ENCODE measurements around the gene EIF2AK2. TPM values are rescaled to one million over a fixed set of nuclear protein-coding genes. Genes with fewer than 3 reads are reported as not detected.

The EIF2AK2 gene
- total RNA-seq, 1 donor from 2014 or later: 31.2 TPM

DNA sequence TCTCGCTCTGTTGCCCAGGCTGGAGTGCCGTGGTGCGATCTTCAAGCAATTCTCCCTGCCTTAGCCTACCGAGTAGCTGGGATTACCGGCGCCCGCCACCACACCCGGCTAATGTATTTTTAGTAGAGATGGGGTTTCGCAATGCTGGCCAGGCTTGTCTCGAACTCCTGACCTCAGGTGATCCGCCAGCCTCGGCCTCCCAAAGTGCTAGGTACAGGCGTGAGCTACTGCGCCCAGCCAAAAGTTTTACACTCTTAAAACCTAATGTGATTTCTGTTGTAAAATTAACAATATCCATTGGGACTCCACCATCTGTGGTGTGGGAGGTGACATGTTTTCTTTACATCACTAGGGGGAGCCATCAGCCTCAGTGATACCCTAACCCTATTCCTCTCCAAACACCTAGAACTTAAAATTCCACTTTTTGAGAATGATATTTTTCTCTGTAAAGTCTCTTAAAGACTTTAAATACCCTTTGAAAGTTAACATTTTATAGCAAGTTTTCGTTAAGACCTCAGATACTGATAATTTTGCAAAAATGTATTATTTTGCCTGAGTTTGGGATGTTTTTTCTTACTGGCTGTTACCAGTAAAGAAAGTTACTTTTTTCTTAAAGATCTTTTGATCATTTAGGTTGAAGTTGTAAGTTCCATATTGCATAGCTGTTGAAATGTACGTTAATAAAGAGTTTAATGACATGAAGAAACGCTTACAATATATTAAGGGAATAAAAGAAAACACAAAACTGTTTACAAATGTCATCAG lies 11.6 kb upstream of the EIF2AK2 start:
- DNase-seq: peak; percentile 33

DNA sequence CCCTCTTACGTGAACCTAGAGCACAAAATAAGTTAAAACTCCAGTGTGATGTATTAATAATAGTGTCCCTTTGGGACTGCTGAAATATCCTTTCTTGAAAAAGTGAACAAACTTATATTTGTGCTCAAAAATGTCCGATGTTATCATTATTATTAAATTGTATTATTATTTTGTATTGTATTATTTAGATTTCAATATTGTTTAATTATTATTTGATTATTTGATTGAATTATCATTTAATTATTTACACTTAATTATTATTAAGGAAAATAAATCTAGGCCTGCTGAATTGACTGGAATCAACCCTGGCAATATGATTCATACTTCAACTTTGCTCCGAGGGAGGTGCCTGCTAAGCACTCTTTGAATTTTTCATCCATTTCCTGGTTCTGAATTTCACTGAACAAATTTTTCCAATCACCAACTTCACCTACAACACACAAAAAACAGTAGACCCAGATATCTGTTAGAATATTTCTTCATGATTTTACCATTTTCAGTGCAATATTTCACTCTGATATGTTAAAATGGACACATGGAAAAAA lies 10.9 kb upstream of the EIF2AK2 start:
- DNase-seq: no peak

DNA sequence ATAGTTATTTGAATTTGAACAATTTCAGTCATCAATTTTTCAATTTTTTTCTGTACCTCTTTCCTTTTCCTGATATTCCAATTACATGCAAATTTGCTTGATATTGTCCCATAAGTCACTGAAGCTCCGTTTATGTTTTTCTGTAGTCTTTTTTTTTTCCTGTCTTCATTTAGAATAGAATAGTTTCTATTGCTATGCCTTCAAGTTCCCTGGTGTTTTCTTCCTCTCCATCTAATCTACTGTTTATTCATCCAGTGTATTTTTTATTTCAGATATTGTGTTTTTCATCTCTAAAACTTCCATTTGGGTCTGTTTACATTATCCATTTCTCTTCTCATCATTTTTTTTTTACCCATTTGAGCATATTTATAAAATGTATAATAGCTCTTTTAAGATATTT lies 8.0 kb upstream of the EIF2AK2 start:
- no peak for DNase-seq

DNA sequence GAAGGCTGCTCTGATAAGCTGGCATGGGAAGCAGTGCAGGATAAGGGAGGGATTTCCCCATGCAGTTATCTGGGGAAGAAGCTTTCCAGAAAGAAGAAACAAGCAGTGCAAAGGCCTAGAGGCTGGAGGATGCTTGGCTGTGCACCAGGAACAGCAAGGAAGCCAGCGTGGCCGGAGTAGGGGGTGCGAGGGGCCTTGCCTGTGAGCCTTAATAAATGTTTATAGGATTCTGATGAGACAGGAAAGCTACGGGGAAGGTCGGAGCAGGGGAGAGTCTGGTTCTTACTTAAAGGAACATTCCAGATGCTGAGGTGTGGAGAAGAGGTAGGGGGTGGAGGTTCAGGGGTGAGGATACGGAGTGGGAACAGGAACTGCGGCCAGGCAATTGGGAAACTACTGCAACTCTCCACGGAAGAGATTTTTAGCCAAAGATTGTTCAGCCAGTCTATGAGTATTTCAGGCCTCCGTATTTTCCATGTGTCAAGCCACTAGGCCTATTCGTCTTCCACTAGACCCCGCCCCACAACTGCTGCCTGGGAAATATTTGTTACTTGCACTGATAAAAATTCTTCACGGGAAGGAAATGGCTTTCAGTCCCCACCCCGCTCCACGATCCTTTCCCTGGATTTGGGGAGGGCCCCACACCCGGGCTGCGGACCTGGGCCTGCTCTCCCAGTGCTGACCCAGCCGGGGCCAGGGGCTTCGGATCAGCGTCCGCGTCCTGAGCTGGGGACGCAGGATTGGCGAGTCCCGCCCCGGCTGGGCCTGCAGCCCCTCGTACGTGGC lies 516 bp downstream of the EIF2AK2 start:
- peak; percentile 75 for DNase-seq

DNA sequence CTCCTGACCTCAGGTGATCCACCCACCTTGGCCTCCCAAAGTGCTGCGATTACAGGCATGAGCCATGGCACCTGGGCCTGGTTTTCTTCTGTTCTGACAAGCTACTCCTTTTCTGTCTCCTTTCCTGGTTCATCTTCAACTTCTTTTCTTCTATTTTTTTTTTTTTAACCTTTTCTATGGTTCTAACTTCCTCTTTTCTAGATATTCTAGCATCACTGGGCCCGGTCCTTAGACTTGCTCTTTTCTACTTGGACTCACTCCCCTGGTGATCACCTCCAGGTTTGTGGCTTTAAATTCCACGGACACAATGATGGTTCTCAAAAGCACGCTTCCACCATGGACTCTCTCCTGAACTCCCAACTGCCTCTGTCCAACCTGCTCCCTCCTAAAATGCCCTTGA lies 2.0 kb downstream of the EIF2AK2 start:
- DNase-seq: no peak

DNA sequence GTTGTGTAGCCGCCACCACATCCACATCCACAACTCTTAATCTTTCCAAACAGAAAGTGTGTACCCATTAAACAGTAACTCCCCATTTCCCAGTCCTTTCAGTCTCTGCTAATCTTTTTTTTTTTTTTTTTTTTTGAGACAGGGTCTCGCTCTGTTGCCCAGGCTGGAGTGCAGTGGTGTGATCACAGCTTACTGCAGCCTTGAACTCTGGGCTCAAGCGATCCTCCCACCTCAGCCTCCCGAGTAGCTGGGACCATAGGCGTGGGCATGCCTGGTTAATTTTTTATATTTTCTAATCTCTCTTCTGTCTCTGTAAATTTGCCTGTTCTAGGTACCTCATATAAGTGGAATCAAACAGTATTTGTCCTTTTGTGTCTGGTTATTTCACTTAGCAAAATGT lies 3.6 kb downstream of the EIF2AK2 start:
- DNase-seq: no peak

DNA sequence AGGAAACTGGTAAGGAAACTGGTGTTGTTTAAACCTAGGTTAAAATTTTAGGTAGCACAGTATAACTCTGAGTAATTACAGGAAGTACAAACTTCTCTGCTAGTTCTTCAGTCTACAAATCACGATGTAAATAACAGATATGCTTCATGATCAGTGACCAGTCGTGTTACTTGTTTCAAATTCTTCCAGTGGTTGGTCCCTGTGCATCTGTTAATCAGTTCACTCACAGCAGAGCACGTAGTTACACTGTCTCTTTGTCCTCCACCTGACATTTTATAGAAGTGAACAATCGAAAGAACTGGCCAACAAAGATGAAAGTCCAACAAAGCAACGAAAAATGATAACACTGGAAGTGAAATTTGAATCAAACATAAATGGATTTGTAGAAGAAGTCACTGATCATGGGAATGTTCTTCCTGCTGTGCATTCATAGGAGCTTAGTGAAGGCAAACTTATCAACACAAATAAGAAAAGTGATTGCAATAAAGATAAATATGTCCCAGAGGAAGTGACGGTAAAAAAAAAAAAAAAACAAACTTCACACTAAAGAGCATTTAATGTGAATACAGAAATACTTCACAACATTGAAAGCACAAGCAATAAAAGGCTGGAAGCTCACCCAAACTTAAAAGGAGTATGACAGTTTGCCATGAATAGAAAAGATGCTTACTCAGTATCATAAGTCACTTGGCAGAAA lies 7.0 kb downstream of the EIF2AK2 start:
- no peak for DNase-seq

DNA sequence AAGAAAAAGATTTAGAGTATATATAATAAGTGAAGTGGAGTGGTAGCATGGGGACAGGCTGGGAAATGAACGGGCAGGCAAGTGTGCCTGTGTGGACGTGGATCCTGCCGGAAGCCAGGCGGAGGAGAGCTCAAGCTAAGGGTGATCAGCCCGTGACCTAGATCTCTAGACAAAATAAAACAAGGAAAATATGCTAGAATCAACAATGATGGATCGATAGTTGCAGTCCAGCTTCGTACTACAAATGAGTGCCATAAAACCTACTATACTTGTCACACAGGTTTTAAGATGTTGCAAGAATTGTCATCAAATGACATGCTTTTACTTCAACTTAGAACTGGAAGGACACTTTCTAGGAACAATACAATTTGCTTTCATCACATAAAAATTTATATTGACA lies 8.5 kb downstream of the EIF2AK2 start:
- DNase-seq: no peak

DNA sequence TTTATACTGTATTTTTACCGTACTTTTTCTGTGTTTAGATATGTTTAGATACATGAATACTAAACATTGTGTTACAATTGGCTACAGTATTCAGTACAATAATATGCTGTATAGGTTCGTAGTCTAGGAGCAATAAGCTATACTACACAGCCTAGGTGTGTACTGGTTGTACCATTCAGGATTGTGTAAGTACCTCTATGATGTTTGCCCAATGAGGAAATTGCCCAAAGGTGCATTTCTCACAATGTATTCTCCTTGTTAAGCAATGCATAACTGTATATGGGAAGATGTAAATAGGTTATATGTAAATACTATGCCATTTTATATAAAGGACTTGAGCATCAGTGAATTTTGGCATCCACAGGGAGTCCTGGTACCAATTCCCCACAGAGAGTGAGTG lies 10.7 kb downstream of the EIF2AK2 start:
- no peak for DNase-seq

DNA sequence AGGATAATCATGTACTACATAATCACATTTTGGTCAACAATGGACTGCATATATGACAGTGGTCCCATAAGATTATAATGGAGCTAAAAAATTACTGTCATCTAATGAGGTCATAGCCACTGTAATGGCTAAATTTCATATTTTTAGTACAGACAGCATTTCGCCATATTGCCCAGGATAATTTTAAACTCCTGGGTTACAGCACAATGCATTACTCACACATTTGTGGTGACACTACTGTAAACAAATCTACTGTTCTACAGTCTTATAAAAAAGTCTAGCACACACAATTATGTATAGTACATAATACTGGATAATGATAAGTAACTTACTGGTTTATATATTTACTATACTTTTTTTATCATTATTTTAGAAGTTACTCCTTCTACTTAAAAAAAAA lies 12.8 kb downstream of the EIF2AK2 start:
- DNase-seq: no peak

DNA sequence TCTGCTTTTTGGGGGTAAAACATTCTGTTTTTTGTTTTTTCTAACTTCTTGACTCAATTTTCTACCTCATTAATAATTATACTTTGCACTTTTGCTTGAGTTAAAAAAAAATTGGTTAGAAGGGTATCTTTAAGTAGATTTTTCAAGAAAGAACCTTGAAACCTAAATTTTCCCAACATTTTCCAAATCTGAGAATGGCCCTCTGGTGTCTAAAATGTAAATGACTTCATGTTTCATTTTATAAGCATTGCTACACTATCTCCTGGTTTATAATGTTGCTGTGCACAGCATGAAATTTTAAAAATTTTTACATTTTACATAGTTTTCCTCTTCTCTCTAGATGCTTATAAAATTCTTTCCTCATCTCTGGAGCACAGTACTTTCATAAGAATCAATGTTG lies 14.2 kb downstream of the EIF2AK2 start:
- no peak for DNase-seq

DNA sequence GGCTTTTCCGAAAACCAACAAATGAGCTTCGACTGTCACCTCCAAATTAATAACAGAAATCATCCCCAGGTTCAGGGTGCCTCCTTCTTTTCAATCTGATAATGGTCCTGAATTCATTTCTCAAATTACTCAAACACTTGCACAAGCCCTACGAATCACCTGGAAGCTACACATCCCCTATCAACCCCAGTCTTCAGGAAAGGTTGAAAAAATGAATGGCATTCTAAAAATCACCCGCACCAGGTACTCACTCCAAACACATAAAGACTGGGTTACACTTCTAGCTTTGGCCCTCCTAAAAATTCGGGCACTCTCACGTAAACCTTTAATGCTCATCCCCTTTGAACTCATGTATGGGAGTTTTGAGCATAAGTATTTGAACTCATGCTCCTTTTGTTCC lies 23.9 kb downstream of the EIF2AK2 start:
- no peak for DNase-seq

DNA sequence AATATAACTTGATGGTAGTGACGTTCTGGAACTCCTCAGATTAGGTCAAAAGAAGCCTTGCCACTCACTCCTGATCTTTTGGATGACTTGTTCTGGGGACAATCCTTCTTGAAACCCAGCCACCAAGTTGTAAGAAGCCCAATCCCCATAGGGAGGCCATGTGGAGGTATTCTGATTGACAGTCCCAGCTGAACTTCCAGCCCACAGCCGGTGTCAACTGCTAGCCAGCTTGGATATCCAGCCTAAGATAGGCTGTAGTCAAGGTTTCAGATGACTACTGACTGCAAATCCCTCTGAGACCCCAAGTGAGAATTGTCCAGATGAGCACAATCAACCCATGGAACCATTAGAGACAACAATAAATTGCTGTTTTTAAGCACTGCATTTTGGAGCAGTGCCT lies 31.4 kb downstream of the EIF2AK2 start:
- DNase-seq: peak; percentile 93

DNA sequence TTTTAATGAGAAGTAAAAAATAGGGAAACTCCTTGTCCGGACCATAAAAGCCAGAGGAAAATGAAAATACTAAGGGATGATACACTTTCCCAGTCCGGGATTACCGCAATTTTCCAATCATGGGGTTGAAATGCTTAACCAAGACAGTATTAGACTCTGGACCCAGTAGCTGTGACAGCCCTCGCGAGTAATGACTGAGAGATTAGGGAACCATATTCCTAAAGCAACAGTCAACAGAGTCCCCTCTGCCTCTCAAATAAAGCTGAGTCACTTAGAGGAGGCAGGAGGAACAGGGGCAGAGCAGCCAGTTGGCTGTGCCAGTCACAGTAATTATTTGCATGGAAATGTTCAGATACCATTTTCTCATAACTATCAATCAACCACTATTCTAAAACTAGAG lies 37.6 kb downstream of the EIF2AK2 start:
- DNase-seq: no peak

DNA sequence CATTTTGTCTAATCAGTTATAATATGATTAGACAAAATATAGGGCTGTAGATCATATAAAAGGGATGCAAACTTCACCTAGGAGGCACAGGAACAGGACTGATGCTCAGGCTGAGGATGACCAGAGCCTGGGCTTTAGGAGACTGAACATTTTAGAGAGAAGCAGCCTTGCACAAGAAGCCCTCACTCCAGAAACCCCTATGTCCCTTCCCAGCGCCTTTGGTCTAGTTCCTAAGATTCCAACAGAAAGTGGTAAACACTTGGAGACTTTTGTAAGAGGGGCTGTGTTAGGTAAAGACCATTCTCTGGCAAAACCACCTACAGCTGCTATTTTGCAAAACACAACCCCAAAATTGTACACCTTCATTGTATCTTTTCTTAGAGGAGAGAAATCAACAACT lies 39.2 kb downstream of the EIF2AK2 start:
- DNase-seq: no peak

DNA sequence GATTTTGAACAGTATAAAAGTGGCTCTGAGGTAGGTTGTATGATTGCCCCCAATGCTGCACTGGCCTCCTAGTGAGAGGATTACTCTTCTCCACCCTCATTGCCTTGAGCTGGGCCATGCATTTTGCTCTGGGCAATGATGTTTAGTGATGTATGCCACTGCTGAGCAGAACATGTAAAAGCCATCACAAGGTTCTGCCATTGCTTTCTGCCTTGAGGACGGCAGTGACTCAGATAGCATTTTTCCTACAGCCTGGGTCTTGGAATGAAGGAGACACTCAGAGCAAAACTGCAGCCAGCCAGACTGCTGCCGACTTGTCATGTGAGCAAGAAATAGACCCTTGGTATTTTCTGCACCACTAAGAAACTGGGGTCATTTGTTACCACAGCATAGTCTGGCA lies 44.8 kb downstream of the EIF2AK2 start:
- DNase-seq: no peak

DNA sequence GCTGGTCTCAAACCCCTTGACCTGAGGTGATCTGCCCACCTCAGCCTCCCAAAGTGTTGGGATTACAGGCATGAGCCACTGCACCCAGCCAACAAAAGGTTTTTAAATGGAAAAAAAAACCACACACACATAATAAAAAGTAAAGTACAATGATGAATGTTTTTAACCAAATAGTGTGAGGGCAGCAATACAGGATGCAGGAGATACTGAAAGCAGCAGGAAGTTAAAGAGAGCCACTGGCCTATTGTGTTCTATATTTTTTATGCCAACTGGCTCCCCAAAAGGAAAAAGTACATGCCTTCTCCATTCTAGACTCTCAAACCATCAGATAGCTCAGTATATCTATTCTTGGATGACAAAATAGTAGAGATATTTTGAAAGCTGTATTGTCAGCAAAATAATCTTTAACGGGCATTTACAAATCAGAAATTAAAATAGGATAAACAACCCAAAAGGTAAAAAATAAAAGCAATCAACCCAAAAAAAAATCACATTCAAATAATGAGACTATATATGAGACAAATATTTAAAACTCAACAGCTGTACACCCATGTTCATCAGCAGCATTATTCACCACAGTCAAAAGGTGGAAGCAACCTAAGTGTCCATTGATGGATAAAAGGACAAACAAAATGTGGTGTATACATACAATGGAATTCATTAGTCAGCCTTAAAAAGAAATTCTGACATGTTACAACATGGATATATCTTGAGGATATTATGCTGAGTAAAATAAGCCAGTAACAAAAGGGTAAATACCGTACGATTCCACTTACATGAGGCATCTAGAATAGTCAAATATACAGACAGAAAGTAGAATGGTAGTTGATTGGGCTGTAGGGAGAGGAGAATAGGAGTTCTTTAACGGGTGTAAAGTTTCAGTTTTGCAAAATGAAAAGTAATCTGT lies 46.2 kb downstream of the EIF2AK2 start:
- no peak for DNase-seq

DNA sequence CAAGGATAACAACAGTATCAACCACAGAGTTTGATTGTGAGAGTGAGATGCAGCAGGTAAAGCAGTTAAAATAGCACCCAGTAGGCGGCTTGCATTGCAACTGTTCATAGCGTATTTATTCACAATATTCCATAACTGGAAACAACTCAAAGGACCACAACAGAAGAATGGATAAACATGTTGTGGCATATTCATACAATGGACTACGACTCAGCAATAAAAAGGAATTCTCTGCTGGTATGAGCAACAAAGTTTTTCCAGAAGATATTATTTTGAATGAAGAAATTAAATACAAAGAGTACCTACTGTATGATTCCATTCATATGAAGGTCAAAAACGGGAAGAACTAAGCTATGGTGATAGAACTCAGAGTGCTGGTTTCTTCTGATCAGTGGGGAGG lies 47.3 kb downstream of the EIF2AK2 start:
- DNase-seq: no peak

DNA sequence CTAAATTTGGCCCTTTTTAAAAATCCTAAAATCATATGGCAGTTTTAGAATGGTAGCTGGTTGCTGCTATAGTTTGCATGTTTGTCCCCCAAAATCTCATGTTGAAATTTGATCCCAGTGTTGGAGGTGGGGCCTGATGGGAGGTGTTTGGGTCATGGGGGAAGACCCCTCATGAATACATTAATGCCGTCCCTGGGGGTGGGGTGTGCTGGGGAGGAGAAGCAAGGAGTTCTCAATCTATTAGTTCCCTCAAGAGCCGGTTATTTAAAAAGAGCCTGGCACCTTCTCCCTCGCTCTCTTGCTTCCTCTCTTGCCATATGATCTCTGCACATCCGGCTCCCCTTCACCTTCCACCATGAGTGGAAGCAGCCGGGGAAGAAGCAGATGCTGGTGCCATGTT lies 51.6 kb downstream of the EIF2AK2 start:
- no peak for DNase-seq

DNA sequence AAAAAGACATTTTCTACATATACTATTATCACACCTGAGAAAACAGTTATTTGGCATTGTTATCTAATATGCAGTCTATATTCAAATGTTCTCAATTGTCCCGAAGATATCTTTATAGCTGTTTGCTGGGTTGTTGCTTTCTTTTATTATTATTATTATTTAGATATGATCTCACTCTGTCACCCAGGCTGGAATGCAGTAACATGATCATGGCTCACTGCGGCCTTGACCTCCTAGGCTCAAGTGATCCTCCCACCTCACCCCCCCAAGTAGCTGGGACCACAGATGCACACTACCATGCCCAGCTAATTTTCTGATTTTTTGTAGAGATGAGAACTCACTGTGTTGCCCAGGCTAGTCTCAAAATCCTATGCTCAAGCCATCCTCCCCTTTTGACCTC lies 52.6 kb downstream of the EIF2AK2 start:
- no peak for DNase-seq

DNA sequence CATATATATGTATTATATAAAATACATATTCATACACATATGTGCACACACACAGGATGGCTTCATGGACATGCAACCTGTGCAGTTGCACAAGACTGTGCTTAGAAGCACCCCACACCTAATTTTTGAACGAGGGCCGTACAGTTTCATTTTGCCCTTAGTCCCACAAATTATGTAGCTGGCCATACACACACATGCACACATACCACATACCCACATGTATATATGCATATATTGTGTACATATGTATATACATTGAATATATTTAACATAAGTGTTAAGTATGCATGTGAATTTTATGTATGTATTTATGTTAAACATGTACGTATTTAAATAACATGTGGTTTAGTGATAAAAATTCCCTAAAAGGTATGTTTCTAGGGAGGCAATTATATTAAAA lies 54.2 kb downstream of the EIF2AK2 start:
- DNase-seq: no peak

DNA sequence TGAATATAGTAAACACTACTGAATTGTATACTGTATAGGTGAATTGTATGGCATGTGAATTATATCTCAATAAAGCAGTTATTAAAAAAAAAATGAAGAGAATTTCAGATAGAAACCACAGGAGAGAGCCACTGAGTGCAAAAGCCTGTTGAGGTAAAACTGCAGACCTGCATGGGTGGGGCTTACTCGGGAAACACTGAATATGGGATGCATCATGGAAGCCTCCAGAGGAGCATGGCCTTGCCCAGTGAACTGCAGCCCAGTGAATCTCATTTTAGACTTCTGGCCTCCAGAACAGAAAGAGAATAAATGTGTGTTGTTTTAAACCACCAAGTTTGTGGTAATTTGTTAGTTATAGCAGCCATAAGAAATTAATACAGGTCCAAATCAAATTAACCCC lies 56.7 kb downstream of the EIF2AK2 start:
- DNase-seq: no peak
